GM12875 (cell line): ENCODE results near the gene ZCWPW2.

Experiments
- H3K4me3 ChIP-seq: one replicate; pipeline ENCODE4 v1.5.1; 2011; ENCODE audit warnings: low read depth, low read length, control low read depth
- CTCF ChIP-seq: IDR thresholded peaks from 2 replicates; pipeline ENCODE4 v1.5.1; 2011; ENCODE audit warnings: low read depth, mild to moderate bottlenecking, control low read depth, inconsistent platforms, low read length, moderate library complexity, borderline replicate concordance; ENCODE audit not compliant: insufficient read depth

The ZCWPW2 gene

GRCh38 chr3:28316226-28316625 is 32.3 kb upstream of the ZCWPW2 start:
- TF ChIP-seq CTCF: no peak
- H3K4me3 ChIP-seq: no peak overlapping the region

- no peak overlapping the region for H3K4me3 ChIP-seq
- peak; percentile 46; the same call in 1 of the 2 replicates for TF ChIP-seq CTCF
Observed at GRCh38 chr3:28317438-28318022, 31.0 kb upstream of the ZCWPW2 start.

GRCh38 chr3:28320981-28321380 is 27.5 kb upstream of the ZCWPW2 start:
- H3K4me3 ChIP-seq: no peak overlapping the region
- no peak for TF ChIP-seq CTCF

- no peak for TF ChIP-seq CTCF
- no peak overlapping the region for H3K4me3 ChIP-seq
Observed at GRCh38 chr3:28322464-28322863, 26.1 kb upstream of the ZCWPW2 start.

- no peak for TF ChIP-seq CTCF
- no peak overlapping the region for H3K4me3 ChIP-seq
Observed at GRCh38 chr3:28326458-28326926, 22.0 kb upstream of the ZCWPW2 start.

- no peak overlapping the region for H3K4me3 ChIP-seq
- TF ChIP-seq CTCF: peak; percentile 11; the same call in 1 of the 2 replicates
Observed at GRCh38 chr3:28328188-28329151, 20.1 kb upstream of the ZCWPW2 start.
